ENCODE measurements around the gene TUBG1.
"Not testable (repeated sequence)": the region's sequence is repeated elsewhere in the genome, so short reads cannot be mapped to it uniquely, and the experiment has no call there.

- TF ChIP-seq CTCF, POLR2A (IDR thresholded peaks at IDR 0.05): not testable (repeated sequence)
Measured at GRCh38 chr17:42609814-42610801, 625 bp downstream of the TUBG1 start.

All from heart left ventricle (tissue), 13 donors.